SH-SY5Y (cell line): ENCODE data around the gene GIMAP7.

Experiments used
- GATA2 ChIP-seq: IDR thresholded peaks from 2 replicates; pipeline ENCODE4 v1.6.1; 2011; ENCODE audit warnings: mild to moderate bottlenecking, low read depth, low read length
- GATA3 ChIP-seq: IDR thresholded peaks from 2 replicates; pipeline ENCODE4 v1.6.1; 2011; ENCODE audit warnings: low read depth, mild to moderate bottlenecking, low read length, moderate library complexity

DNA sequence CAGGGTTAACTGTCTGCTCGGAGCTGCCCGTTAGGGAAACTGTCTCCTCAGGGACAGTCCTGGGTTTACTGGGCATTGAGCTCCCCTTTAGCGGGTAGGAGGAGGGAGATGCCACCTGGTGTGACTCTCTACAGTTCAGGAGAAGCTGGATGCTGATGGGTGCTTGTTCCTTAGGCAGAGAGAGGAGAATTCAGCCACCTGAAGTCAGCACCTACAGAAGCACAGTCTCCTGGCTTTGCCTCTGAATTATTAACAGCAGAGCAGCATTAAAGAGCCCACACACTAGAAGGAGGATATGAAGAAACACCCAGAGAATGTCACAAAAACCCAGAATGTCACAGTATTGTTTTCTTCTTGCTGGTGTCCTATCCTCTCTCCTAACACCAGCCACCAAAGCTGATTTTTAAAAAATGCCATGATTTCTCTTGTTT lies 53.2 kb downstream of the GIMAP7 start:
- no peak for TF ChIP-seq GATA2
- no peak for TF ChIP-seq GATA3
